HEK293T (cell line): ENCODE data around the gene ANKEF1.

Experiments used
- FOXM1 ChIP-seq: fragments of 450-650 bp; IDR thresholded peaks from 2 replicates; pipeline ENCODE4 v1.6.1; 2017; ENCODE audit warnings: mild to moderate bottlenecking, borderline replicate concordance
- PKNOX1 ChIP-seq: fragments of 450-650 bp; IDR thresholded peaks from 2 replicates; pipeline ENCODE4 v1.6.1; 2016
- SUZ12 ChIP-seq: fragments of 450-650 bp; IDR thresholded peaks from 2 replicates; pipeline ENCODE4 v1.6.1; 2016; ENCODE audit warnings: mild to moderate bottlenecking

GRCh38 chr20:10075606-10076005 lies 40.8 kb downstream of the ANKEF1 start:
- TF ChIP-seq FOXM1: no peak
- no peak for TF ChIP-seq SUZ12
- TF ChIP-seq PKNOX1: no peak
